Colonic mucosa (tissue), 4 donors: Measurements from ENCODE around the gene HENMT1. TPM values are rescaled to one million over a fixed set of nuclear protein-coding genes. Genes with fewer than 3 reads are reported as not detected.

Experiments used
- DNase-seq: peaks from one replicate; pipeline ENCODE4 v3.0.0-alpha.2; 2020
- H3K27ac ChIP-seq: fragments of 200-600 bp; one replicate; pipeline ENCODE4 v1.8.0; 2021
- H3K27me3 ChIP-seq: fragments of 200-600 bp; one replicate; pipeline ENCODE4 v1.8.0; 2021
- H3K36me3 ChIP-seq: fragments of 200-600 bp; one replicate; pipeline ENCODE4 v1.8.0; 2021
- H3K4me1 ChIP-seq: fragments of 200-600 bp; one replicate; pipeline ENCODE4 v1.8.0; 2021; ENCODE audit warnings: mild to moderate bottlenecking
- H3K4me3 ChIP-seq: fragments of 200-600 bp; one replicate; pipeline ENCODE4 v1.8.0; 2021
- H3K9ac ChIP-seq, 2 donors: one replicate each; pipeline ENCODE4 v1.7.0; 2013; ENCODE audit warnings: control low read depth in 2 of 2, low read depth in 2 of 2, low read length in 2 of 2
- H3K9me3 ChIP-seq: fragments of 200-600 bp; one replicate; pipeline ENCODE4 v1.8.0; 2021
- CTCF ChIP-seq: fragments of 200-600 bp; IDR thresholded peaks from one replicate; pipeline ENCODE4 v1.8.0; 2022; ENCODE audit warnings: antibody characterized with exemption, mild to moderate bottlenecking
- intact Hi-C: fragments of 100-400 bp; cut with DNase I; formaldehyde crosslinking; loops from one replicate; pipeline ENCODE4 v1.14.1; 2022
- total RNA-seq, 2 donors: library from RNA; stranded (reverse); fragmentation: NEBNext Ultra II Directional in 1 of 2; extraction: Animal tissue kit (Norgen Biotek cat#: 25700) in 1 of 2; gene quantifications; one replicate each; pipeline ENCODE4 v1.2.1, GENCODE V29; 2021
- donor health status: healthy.
- donor health status: DM: no; HTN: no; CAD: no.
- donor health status: DM: no; HTN: no; CAD: no.

Gene HENMT1
- total RNA-seq, 2 donors from 2014 or later, result 3.7 to 10.1 TPM

GRCh38 chr1:108598340-108598739, 62.6 kb downstream of the HENMT1 start:
- Histone ChIP-seq H3K27me3 (no peaks in the 10 kb centered on the region), H3K36me3 (no peaks in the 10 kb centered on the region), H3K4me1 (peaks cover 5% of the 10 kb centered on the region), H3K27ac (no peak overlapping the region), H3K4me3 (no peak overlapping the region), H3K9ac (no peak overlapping the region), H3K9me3 (no peaks in the 10 kb centered on the region)
- intact Hi-C loops, result loop anchor here (5.0 kb wide), 1 partner anchor 34 kb away; no protein-coding TSS in a partner anchor
- TF ChIP-seq CTCF, result no peak
- no peak for DNase-seq

Other genes starting within 250 kb of the HENMT1 start
- gene NBPF6, start 210.8 kb downstream of the HENMT1 start, total RNA-seq, result under 1 TPM in 1 of 2 donors, not detected in 1; 0.86 TPM
- 10 to 100 TPM; 32.8 to 42.8 TPM for gene EEIG2, start 101.0 kb downstream of the HENMT1 start, total RNA-seq
- 10 to 100 TPM; 31.7 to 32.4 TPM for gene PRPF38B, start 31.2 kb upstream of the HENMT1 start, total RNA-seq
- not detected for gene FNDC7, start 51.8 kb upstream of the HENMT1 start, total RNA-seq
- gene STXBP3, start 85.6 kb upstream of the HENMT1 start, total RNA-seq, result 10 to 100 TPM; 43.5 to 60.4 TPM
- gene AKNAD1, start 196.0 kb upstream of the HENMT1 start, total RNA-seq, result not detected
- gene GPSM2, start 215.9 kb upstream of the HENMT1 start, total RNA-seq, result 10 to 100 TPM; 32.5 to 62.6 TPM